GM10248 (cell line): ENCODE data around the gene USP35.
"Not testable (repeated sequence)": the region's sequence is repeated elsewhere in the genome, so short reads cannot be mapped to it uniquely, and the experiment has no call there.

Source experiments
- CTCF ChIA-PET: fragments of 300-600 bp; sonication (Branson Sonifier 250); formaldehyde crosslinking; extraction: SDS; loops from one replicate; lab custom pipeline; 2021; ENCODE audit warnings: antibody characterized with exemption; lab: Yijun Ruan, JAX
- POLR2A ChIA-PET: fragments of 350-650 bp; sonication (Branson Sonifier 250); formaldehyde crosslinking; extraction: SDS; loops from one replicate; lab custom pipeline; 2020; ENCODE audit warnings: antibody characterized with exemption; lab: Yijun Ruan, JAX
- DNase-seq: peaks from one replicate; pipeline ENCODE4 v3.0.0; 2012; ENCODE audit errors: extremely low spot score
- CTCF ChIP-seq: IDR thresholded peaks from 2 replicates; pipeline ENCODE4 v1.5.1; 2012; ENCODE audit warnings: mild to moderate bottlenecking, low read depth; ENCODE audit errors: extremely low read depth, missing control alignments, control extremely low read depth

Gene USP35

GRCh38 chr11:78229106-78229505 is 40.4 kb downstream of the USP35 start:
- ChIA-PET POLR2A (no interaction called here), CTCF (interaction anchor here (1.3 to 5.9 kb wide), 11 partner anchors 9 to 336 kb away, joined by 3 to 89 read pairs (median 8); partner anchors contain the start of gene GAB2)
- TF ChIP-seq CTCF, result no peak
- DNase-seq, result no peak

GRCh38 chr11:78230161-78230877 is 41.6 kb downstream of the USP35 start:
- no peak for DNase-seq
- ChIA-PET POLR2A (no interaction called here), CTCF (interaction anchor here (2.8 to 5.9 kb wide), 2 partner anchors 10 to 335 kb away, joined by 12 to 89 read pairs; no protein-coding TSS in a partner anchor)
- no peak for TF ChIP-seq CTCF

GRCh38 chr11:78231962-78232501 is 43.3 kb downstream of the USP35 start:
- CTCF ChIA-PET, result interaction anchor here (1.0 to 1.5 kb wide), 3 partner anchors 20 to 333 kb away, joined by 3 to 4 read pairs (median 3); no protein-coding TSS in a partner anchor
- TF ChIP-seq CTCF, result no peak
- POLR2A ChIA-PET, result no interaction called here
- DNase-seq, result no peak

DNA sequence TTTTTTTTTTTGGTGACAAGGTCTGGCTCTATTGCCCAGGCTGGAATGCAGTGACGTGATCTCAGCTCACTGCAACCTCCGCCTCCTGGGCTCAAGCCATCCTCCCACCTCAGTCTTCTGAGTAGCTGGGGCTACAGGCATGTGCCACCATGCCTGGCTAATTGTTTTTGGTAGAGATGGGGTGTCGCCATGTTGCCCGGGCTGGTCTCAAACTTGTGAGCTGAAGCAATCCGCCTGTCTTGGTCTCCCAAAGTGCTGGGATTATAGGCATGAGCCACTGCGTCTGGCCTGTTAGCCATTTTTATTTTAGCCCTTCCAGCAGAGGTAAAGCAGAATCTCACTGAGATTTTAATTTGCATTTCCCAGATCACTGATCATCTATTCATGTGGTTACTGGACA is 44.3 kb downstream of the USP35 start:
- CTCF ChIA-PET, DNase-seq, POLR2A ChIA-PET: not testable (repeated sequence)

- POLR2A ChIA-PET, result no interaction called here
- CTCF ChIA-PET, result no interaction called here
Observed at GRCh38 chr11:78234006-78234405, 45.3 kb downstream of the USP35 start.

GRCh38 chr11:78237293-78238046 is 48.8 kb downstream of the USP35 start:
- no peak for DNase-seq
- CTCF ChIA-PET, result interaction anchor here (1.1 to 1.4 kb wide), 4 partner anchors 9 to 179 kb away, joined by 3 to 8 read pairs (median 3); no protein-coding TSS in a partner anchor
- POLR2A ChIA-PET, result no interaction called here
- TF ChIP-seq CTCF, result no peak

More at GRCh38 chr11:78234006-78234405, 45.3 kb downstream of the USP35 start:
- DNase-seq, result no peak
- TF ChIP-seq CTCF, result no peak
